Activated CD8-positive, alpha-beta memory T cell treated with anti-CD3 and anti-CD28 coated beads for 36 hours (primary cell): ENCODE results near the gene KRT222. TPM values are rescaled to one million over a fixed set of nuclear protein-coding genes. Genes with fewer than 3 reads are reported as not detected.

ENCODE experiments used
- CTCF ChIA-PET: fragments of 350-600 bp; sonication (Branson Sonifier 250); formaldehyde crosslinking; loops from one replicate; lab custom pipeline; 2021; ENCODE audit warnings: antibody characterized with exemption; lab: Charles Lee
- POLR2A ChIA-PET: fragments of 350-600 bp; sonication (Branson Sonifier 250); formaldehyde crosslinking; loops from one replicate; lab custom pipeline; 2021; ENCODE audit warnings: antibody characterized with exemption; lab: Charles Lee
- total RNA-seq, 2 experiments: library from RNA; stranded (reverse); gene quantifications; one replicate each; pipeline ENCODE4 v1.2.3, GENCODE V29; 2021

The KRT222 gene
- total RNA-seq, 2 experiments from 2014 or later, result not detected

- ChIA-PET POLR2A (interaction anchor here (4.9 kb wide), 1 partner anchor 43 kb away, joined by 43 read pairs; the partner anchor contains the start of gene CCR7), CTCF (interaction anchor here (0.6 to 4.9 kb wide), 2 partner anchors 43 to 1579 kb away, joined by 3 to 48 read pairs; no protein-coding TSS in a partner anchor)
Observed at GRCh38 chr17:40605306-40605705, 59.7 kb downstream of the KRT222 start.

Other genes starting within 250 kb of the KRT222 start
- 100 to 1,000 TPM; 159 to 160 TPM for gene TOP2A, start 247.3 kb downstream of the KRT222 start, total RNA-seq
- 1 to 10 TPM; 1.9 to 2.0 TPM for gene IGFBP4, start 221.7 kb downstream of the KRT222 start, total RNA-seq
- gene TNS4, start 163.6 kb downstream of the KRT222 start, total RNA-seq, result 1 to 10 TPM; 4.7 to 5.1 TPM
- 100 to 1,000 TPM; 120 to 125 TPM for gene CCR7, start 99.7 kb downstream of the KRT222 start, total RNA-seq
- 100 to 1,000 TPM in 1 of 2 experiments, 10 to 100 TPM in 1; 97.7 to 106 TPM for gene SMARCE1, start 17.4 kb downstream of the KRT222 start, total RNA-seq
- not detected for gene KRT24, start 38.6 kb upstream of the KRT222 start, total RNA-seq
- not detected for gene KRT25, start 90.2 kb upstream of the KRT222 start, total RNA-seq
- gene KRT26, start 107.0 kb upstream of the KRT222 start, total RNA-seq, result not detected
- not detected for gene KRT27, start 117.4 kb upstream of the KRT222 start, total RNA-seq
- not detected for gene KRT28, start 134.8 kb upstream of the KRT222 start, total RNA-seq
- gene KRT10, start 157.4 kb upstream of the KRT222 start, total RNA-seq, result 10 to 100 TPM; 44.6 to 45.2 TPM
- gene KRT12, start 202.0 kb upstream of the KRT222 start, total RNA-seq, result not detected
- not detected for gene KRT20, start 220.1 kb upstream of the KRT222 start, total RNA-seq